GM12878 (cell line): ENCODE measurements around the gene MS4A12.

Experiments used
- POLR2AphosphoS2 ChIP-seq: IDR thresholded peaks from 2 replicates; pipeline ENCODE4 v1.6.1; 2011; ENCODE audit warnings: low read depth, mild to moderate bottlenecking, low read length, improper control_type of control experiment, moderate library complexity
- POLR2AphosphoS5 ChIP-seq: IDR thresholded peaks from 2 replicates; pipeline ENCODE4 v1.6.1; 2011; ENCODE audit warnings: mild to moderate bottlenecking, low read length, inconsistent platforms
- SIN3A ChIP-seq: IDR thresholded peaks from 2 replicates; pipeline ENCODE4 v1.6.1; 2012; ENCODE audit warnings: low read depth, low read length, improper control_type of control experiment
- SMC3 ChIP-seq: IDR thresholded peaks from 2 replicates; pipeline ENCODE4 v1.6.1; 2011; ENCODE audit warnings: low read length, improper control_type of control experiment, borderline replicate concordance
- TF ChIP-seq, protein P1 (sequence below), 3 experiments: IDR thresholded peaks in 2 of 3; conservative IDR thresholded peaks in 1 of 3; 2 replicates each; pipeline ENCODE4 v1.5.1; 2011; ENCODE audit warnings: low read depth in 3 of 3, low read length in 3 of 3, mild to moderate bottlenecking in 3 of 3, control low read depth in 2 of 3, moderate library complexity in 2 of 3, inconsistent platforms in 1 of 3, mixed read lengths in 1 of 3; ENCODE audit not compliant: control insufficient read depth in 2 of 3, insufficient read depth in 1 of 3; ENCODE audit errors: extremely low read depth in 1 of 3

DNA sequence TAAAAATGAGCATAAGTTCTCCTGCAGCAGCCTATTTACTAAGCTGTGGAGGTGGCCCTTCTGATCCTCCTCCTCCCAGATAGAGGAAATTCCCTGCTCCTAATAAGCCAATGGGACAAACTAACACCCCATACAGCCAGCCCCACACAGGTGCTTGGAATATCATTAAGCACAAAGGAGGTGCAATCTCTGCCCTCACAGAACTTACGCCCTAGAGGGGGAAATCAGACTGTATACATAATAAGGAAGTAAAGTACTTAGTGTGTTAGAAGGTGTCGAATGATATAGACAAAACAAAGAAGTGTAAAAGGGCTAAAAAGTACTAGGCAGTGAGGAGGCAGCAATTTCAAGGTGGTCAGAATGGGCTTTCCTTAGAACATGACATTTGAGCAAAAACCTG, 5.8 kb downstream of the MS4A12 start:
- no peak for TF ChIP-seq POLR2AphosphoS5
- TF ChIP-seq SIN3A, result no peak
- TF ChIP-seq POLR2AphosphoS2, result no peak
- TF ChIP-seq, protein P1, sequence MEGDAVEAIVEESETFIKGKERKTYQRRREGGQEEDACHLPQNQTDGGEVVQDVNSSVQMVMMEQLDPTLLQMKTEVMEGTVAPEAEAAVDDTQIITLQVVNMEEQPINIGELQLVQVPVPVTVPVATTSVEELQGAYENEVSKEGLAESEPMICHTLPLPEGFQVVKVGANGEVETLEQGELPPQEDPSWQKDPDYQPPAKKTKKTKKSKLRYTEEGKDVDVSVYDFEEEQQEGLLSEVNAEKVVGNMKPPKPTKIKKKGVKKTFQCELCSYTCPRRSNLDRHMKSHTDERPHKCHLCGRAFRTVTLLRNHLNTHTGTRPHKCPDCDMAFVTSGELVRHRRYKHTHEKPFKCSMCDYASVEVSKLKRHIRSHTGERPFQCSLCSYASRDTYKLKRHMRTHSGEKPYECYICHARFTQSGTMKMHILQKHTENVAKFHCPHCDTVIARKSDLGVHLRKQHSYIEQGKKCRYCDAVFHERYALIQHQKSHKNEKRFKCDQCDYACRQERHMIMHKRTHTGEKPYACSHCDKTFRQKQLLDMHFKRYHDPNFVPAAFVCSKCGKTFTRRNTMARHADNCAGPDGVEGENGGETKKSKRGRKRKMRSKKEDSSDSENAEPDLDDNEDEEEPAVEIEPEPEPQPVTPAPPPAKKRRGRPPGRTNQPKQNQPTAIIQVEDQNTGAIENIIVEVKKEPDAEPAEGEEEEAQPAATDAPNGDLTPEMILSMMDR (IDR thresholded peaks at IDR 0.05 in 2 of 3, conservative IDR thresholded peaks at IDR 0.05 in 1 of 3; ENCODE audit: control insufficient read depth in 2 of 3, extremely low read depth in 1 of 3, insufficient read depth in 1 of 3, low read depth in 3 of 3, low read length in 3 of 3), result no peak
- no peak for TF ChIP-seq SMC3
